Rectal smooth muscle tissue (tissue), 1 donor: ENCODE data around the gene GID4.

Experiments used
- H3K27ac ChIP-seq: one replicate; pipeline ENCODE4 v1.7.0; 2013; ENCODE audit warnings: low read depth, low read length, inconsistent platforms
- H3K27me3 ChIP-seq: one replicate; pipeline ENCODE4 v1.7.0; 2013; ENCODE audit warnings: low read length; ENCODE audit not compliant: control insufficient read depth, insufficient read depth
- H3K36me3 ChIP-seq: one replicate; pipeline ENCODE4 v1.7.0; 2013; ENCODE audit warnings: low read length; ENCODE audit not compliant: control insufficient read depth, insufficient read depth
- H3K4me1 ChIP-seq: one replicate; pipeline ENCODE4 v1.7.0; 2013; ENCODE audit warnings: low read length; ENCODE audit not compliant: control insufficient read depth, insufficient read depth
- H3K4me3 ChIP-seq: one replicate; pipeline ENCODE4 v1.7.0; 2013; ENCODE audit warnings: low read length
- H3K9ac ChIP-seq: one replicate; pipeline ENCODE4 v1.7.0; 2013; ENCODE audit warnings: low read length

GID4 gene

GRCh38 chr17:18004884-18005305, 34.3 kb upstream of the GID4 start:
- H3K4me3 ChIP-seq: no peak overlapping the region
- no peaks in the 10 kb centered on the region for H3K27me3 ChIP-seq
- H3K27ac ChIP-seq: no peak overlapping the region
- H3K4me1 ChIP-seq: no peaks in the 10 kb centered on the region
- H3K36me3 ChIP-seq: no peaks in the 10 kb centered on the region
- H3K9ac ChIP-seq: no peak overlapping the region

GRCh38 chr17:18005496-18005895, 33.7 kb upstream of the GID4 start:
- no peak overlapping the region for H3K4me3 ChIP-seq
- no peaks in the 10 kb centered on the region for H3K27me3 ChIP-seq
- H3K36me3 ChIP-seq: no peaks in the 10 kb centered on the region
- H3K27ac ChIP-seq: no peak overlapping the region
- H3K4me1 ChIP-seq: no peaks in the 10 kb centered on the region
- H3K9ac ChIP-seq: no peak overlapping the region

GRCh38 chr17:18006495-18007239, 32.5 kb upstream of the GID4 start:
- H3K9ac ChIP-seq: no peak overlapping the region
- no peaks in the 10 kb centered on the region for H3K27me3 ChIP-seq
- no peaks in the 10 kb centered on the region for H3K4me1 ChIP-seq
- H3K27ac ChIP-seq: no peak overlapping the region
- no peak overlapping the region for H3K4me3 ChIP-seq
- H3K36me3 ChIP-seq: no peaks in the 10 kb centered on the region

GRCh38 chr17:18008496-18009268, 30.5 kb upstream of the GID4 start:
- H3K4me3 ChIP-seq: no peak overlapping the region
- no peaks in the 10 kb centered on the region for H3K4me1 ChIP-seq
- no peak overlapping the region for H3K9ac ChIP-seq
- no peak overlapping the region for H3K27ac ChIP-seq
- H3K36me3 ChIP-seq: no peaks in the 10 kb centered on the region
- H3K27me3 ChIP-seq: no peaks in the 10 kb centered on the region

GRCh38 chr17:18009609-18010420, 29.4 kb upstream of the GID4 start:
- Histone ChIP-seq H3K4me1 (no peaks in the 10 kb centered on the region), H3K27me3 (no peaks in the 10 kb centered on the region), H3K9ac (no peak overlapping the region), H3K36me3 (no peaks in the 10 kb centered on the region), H3K27ac (no peak overlapping the region), H3K4me3 (no peak overlapping the region)

GRCh38 chr17:18011286-18011685, 27.9 kb upstream of the GID4 start:
- Histone ChIP-seq H3K4me3 (no peak overlapping the region), H3K27ac (no peak overlapping the region), H3K27me3 (no peaks in the 10 kb centered on the region), H3K36me3 (peaks cover 4% of the 10 kb centered on the region), H3K9ac (no peak overlapping the region), H3K4me1 (no peaks in the 10 kb centered on the region)

- Histone ChIP-seq H3K27me3 (no peaks in the 10 kb centered on the region), H3K9ac (no peak overlapping the region), H3K27ac (no peak overlapping the region), H3K4me1 (no peaks in the 10 kb centered on the region), H3K4me3 (no peak overlapping the region), H3K36me3 (peaks cover 7% of the 10 kb centered on the region)
Measured at GRCh38 chr17:18014006-18014405, 25.2 kb upstream of the GID4 start.

GRCh38 chr17:18015593-18015992, 23.6 kb upstream of the GID4 start:
- H3K4me3 ChIP-seq: no peak overlapping the region
- H3K27me3 ChIP-seq: no peaks in the 10 kb centered on the region
- H3K4me1 ChIP-seq: no peaks in the 10 kb centered on the region
- H3K36me3 ChIP-seq: peaks cover 10% of the 10 kb centered on the region
- no peak overlapping the region for H3K27ac ChIP-seq
- H3K9ac ChIP-seq: no peak overlapping the region

- Histone ChIP-seq H3K27me3 (no peaks in the 10 kb centered on the region), H3K4me1 (no peaks in the 10 kb centered on the region), H3K9ac (no peak overlapping the region), H3K36me3 (peaks cover 11% of the 10 kb centered on the region), H3K4me3 (no peak overlapping the region), H3K27ac (no peak overlapping the region)
Measured at GRCh38 chr17:18016426-18016825, 22.8 kb upstream of the GID4 start.

GRCh38 chr17:18017958-18018357, 21.2 kb upstream of the GID4 start:
- no peaks in the 10 kb centered on the region for H3K27me3 ChIP-seq
- no peak overlapping the region for H3K4me3 ChIP-seq
- H3K36me3 ChIP-seq: peaks cover 16% of the 10 kb centered on the region
- H3K4me1 ChIP-seq: no peaks in the 10 kb centered on the region
- no peak overlapping the region for H3K9ac ChIP-seq
- no peak overlapping the region for H3K27ac ChIP-seq

GRCh38 chr17:18018411-18018921, 20.7 kb upstream of the GID4 start:
- H3K36me3 ChIP-seq: peaks cover 16% of the 10 kb centered on the region
- no peaks in the 10 kb centered on the region for H3K4me1 ChIP-seq
- no peak overlapping the region for H3K4me3 ChIP-seq
- no peak overlapping the region for H3K27ac ChIP-seq
- no peaks in the 10 kb centered on the region for H3K27me3 ChIP-seq
- no peak overlapping the region for H3K9ac ChIP-seq

GRCh38 chr17:18019838-18020154, 19.4 kb upstream of the GID4 start:
- Histone ChIP-seq H3K9ac (no peak overlapping the region), H3K4me1 (no peaks in the 10 kb centered on the region), H3K27me3 (no peaks in the 10 kb centered on the region), H3K4me3 (no peak overlapping the region), H3K27ac (no peak overlapping the region), H3K36me3 (peaks cover 21% of the 10 kb centered on the region)
